ENCODE data around the gene WDFY4. TPM values are rescaled to one million over a fixed set of nuclear protein-coding genes. Genes with fewer than 3 reads are reported as not detected.

WDFY4 gene
- total and polyA plus RNA-seq, 2 donors (not counting 1 experiment from before 2014, with no cell fraction given), result 0.06 to 0.66 TPM

GRCh38 chr10:48813825-48814224 lies 129.2 kb downstream of the WDFY4 start:
- Histone ChIP-seq H3K27ac (ENCODE audit: insufficient read depth, low read length) (no peak overlapping the region), H3K36me3 (ENCODE audit: control insufficient read depth, insufficient read depth, low read length) (no peaks in the 10 kb centered on the region), H3K4me3 (replicated peaks in 1 of 4; ENCODE audit: control extremely low read depth in 1 of 4, insufficient read depth in 1 of 4, low read depth in 3 of 4, low read length in 4 of 4) (no peak overlapping the region), H3K4me2 (ENCODE audit: extremely low read depth, insufficient read depth, low read length) (no peak overlapping the region), H3K4me1 (ENCODE audit: control insufficient read depth, extremely low read depth, insufficient read depth, low read length) (no peaks in the 10 kb centered on the region), H3K79me2 (ENCODE audit: control insufficient read depth, insufficient read depth, low read length) (no peaks in the 10 kb centered on the region), H3K9ac (ENCODE audit: insufficient read depth, low read length) (no peak overlapping the region), H3K27me3 (ENCODE audit: control insufficient read depth, insufficient read depth, low read length) (no peaks in the 10 kb centered on the region), H4K20me1 (ENCODE audit: control insufficient read depth, extremely low read depth, insufficient read depth, low read length) (no peaks in the 10 kb centered on the region), H3K9me3 (ENCODE audit: control insufficient read depth, insufficient read depth, low read depth, low read length) (no peaks in the 10 kb centered on the region), H2AFZ (ENCODE audit: low read length) (no peak overlapping the region)
- no peak for DNase-seq (ENCODE audit: low read depth in 2 of 2)
- no peak for TF ChIP-seq EZH2 (IDR thresholded peaks at IDR 0.05; ENCODE audit: low read length, missing control alignments)
- TF ChIP-seq CTCF (conservative IDR thresholded peaks at IDR 0.05 in 1 of 2, IDR thresholded peaks at IDR 0.05 in 1 of 2; ENCODE audit: low read depth in 1 of 2, low read length in 2 of 2), result no peak

GRCh38 chr10:48814933-48815332 lies 130.3 kb downstream of the WDFY4 start:
- no peaks in the 10 kb centered on the region for H3K79me2 ChIP-seq (ENCODE audit: control insufficient read depth, insufficient read depth, low read length)

GRCh38 chr10:48817141-48817540 lies 132.5 kb downstream of the WDFY4 start:
- no peak overlapping the region for H3K4me2 ChIP-seq (ENCODE audit: extremely low read depth, insufficient read depth, low read length)
- no peak for DNase-seq (ENCODE audit: low read depth in 2 of 2)
- no peak overlapping the region for H3K9ac ChIP-seq (ENCODE audit: insufficient read depth, low read length)
- no peaks in the 10 kb centered on the region for H3K79me2 ChIP-seq (ENCODE audit: control insufficient read depth, insufficient read depth, low read length)
- no peak overlapping the region for H2AFZ ChIP-seq (ENCODE audit: low read length)
- TF ChIP-seq EZH2 (IDR thresholded peaks at IDR 0.05; ENCODE audit: low read length, missing control alignments) (no peak), CTCF (conservative IDR thresholded peaks at IDR 0.05 in 1 of 2, IDR thresholded peaks at IDR 0.05 in 1 of 2; ENCODE audit: low read depth in 1 of 2, low read length in 2 of 2) (no peak)
- H3K36me3 ChIP-seq (ENCODE audit: control insufficient read depth, insufficient read depth, low read length), result no peaks in the 10 kb centered on the region
- H3K27ac ChIP-seq (ENCODE audit: insufficient read depth, low read length), result no peak overlapping the region
- H3K4me3 ChIP-seq (replicated peaks in 1 of 4; ENCODE audit: control extremely low read depth in 1 of 4, insufficient read depth in 1 of 4, low read depth in 3 of 4, low read length in 4 of 4), result no peak overlapping the region
- no peaks in the 10 kb centered on the region for H3K4me1 ChIP-seq (ENCODE audit: control insufficient read depth, extremely low read depth, insufficient read depth, low read length)
- H4K20me1 ChIP-seq (ENCODE audit: control insufficient read depth, extremely low read depth, insufficient read depth, low read length), result no peaks in the 10 kb centered on the region
- no peaks in the 10 kb centered on the region for H3K9me3 ChIP-seq (ENCODE audit: control insufficient read depth, insufficient read depth, low read depth, low read length)
- H3K27me3 ChIP-seq (ENCODE audit: control insufficient read depth, insufficient read depth, low read length), result no peaks in the 10 kb centered on the region

More at GRCh38 chr10:48814933-48815332, 130.3 kb downstream of the WDFY4 start:
- Histone ChIP-seq H3K27ac (ENCODE audit: insufficient read depth, low read length) (no peak overlapping the region), H3K4me1 (ENCODE audit: control insufficient read depth, extremely low read depth, insufficient read depth, low read length) (no peaks in the 10 kb centered on the region), H3K9ac (ENCODE audit: insufficient read depth, low read length) (no peak overlapping the region), H3K4me3 (replicated peaks in 1 of 4; ENCODE audit: control extremely low read depth in 1 of 4, insufficient read depth in 1 of 4, low read depth in 3 of 4, low read length in 4 of 4) (no peak overlapping the region), H3K4me2 (ENCODE audit: extremely low read depth, insufficient read depth, low read length) (no peak overlapping the region), H3K36me3 (ENCODE audit: control insufficient read depth, insufficient read depth, low read length) (no peaks in the 10 kb centered on the region), H3K9me3 (ENCODE audit: control insufficient read depth, insufficient read depth, low read depth, low read length) (no peaks in the 10 kb centered on the region), H4K20me1 (ENCODE audit: control insufficient read depth, extremely low read depth, insufficient read depth, low read length) (no peaks in the 10 kb centered on the region), H2AFZ (ENCODE audit: low read length) (no peak overlapping the region), H3K27me3 (ENCODE audit: control insufficient read depth, insufficient read depth, low read length) (no peaks in the 10 kb centered on the region)
- TF ChIP-seq CTCF (conservative IDR thresholded peaks at IDR 0.05 in 1 of 2, IDR thresholded peaks at IDR 0.05 in 1 of 2; ENCODE audit: low read depth in 1 of 2, low read length in 2 of 2) (no peak), EZH2 (IDR thresholded peaks at IDR 0.05; ENCODE audit: low read length, missing control alignments) (no peak)
- DNase-seq (ENCODE audit: low read depth in 2 of 2), result no peak
